Myocyte (in vitro differentiated cells): Measurements from ENCODE around the gene IKZF2. TPM values are rescaled to one million over a fixed set of nuclear protein-coding genes. Genes with fewer than 3 reads are reported as not detected.
A peak's percentile ranks its signal among the peaks of the same experiment; 100 is the strongest.

ENCODE experiments used
- DNase-seq: peaks from one replicate; pipeline ENCODE4 v3.0.0-alpha.2; 2012; ENCODE audit warnings: low read depth
- total RNA-seq: library from RNA; depleted of rRNA; stranded (reverse); fragments of >200 nt; gene quantifications from 2 replicates; pipeline ENCODE4 v1.2.3, GENCODE V29; 2014

Gene IKZF2
- total RNA-seq, 1 donor from 2014 or later, result 4.5 TPM

GRCh38 chr2:213156717-213157116 lies 5.3 kb upstream of the IKZF2 start:
- no peak for DNase-seq

GRCh38 chr2:213152888-213153287 lies 1.5 kb upstream of the IKZF2 start:
- no peak for DNase-seq

GRCh38 chr2:213152065-213152794 lies 818 bp upstream of the IKZF2 start:
- peak; percentile 80 for DNase-seq

- peak; percentile 18 for DNase-seq
Observed at GRCh38 chr2:213150315-213151097, 906 bp downstream of the IKZF2 start.

GRCh38 chr2:213149949-213150314 lies 1.5 kb downstream of the IKZF2 start:
- peak; percentile 5 for DNase-seq

- DNase-seq, result peak; percentile 2
Observed at GRCh38 chr2:213149294-213149875, 2.0 kb downstream of the IKZF2 start.

- DNase-seq, result no peak
Observed at GRCh38 chr2:213148572-213149261, 2.7 kb downstream of the IKZF2 start.

GRCh38 chr2:213147538-213147937 lies 3.9 kb downstream of the IKZF2 start:
- no peak for DNase-seq

- no peak for DNase-seq
Observed at GRCh38 chr2:213145715-213146242, 5.6 kb downstream of the IKZF2 start.

GRCh38 chr2:213137064-213137463 lies 14.3 kb downstream of the IKZF2 start:
- no peak for DNase-seq

- no peak for DNase-seq
Observed at GRCh38 chr2:213129311-213129710, 22.1 kb downstream of the IKZF2 start.

GRCh38 chr2:213125646-213126347 lies 25.6 kb downstream of the IKZF2 start:
- no peak for DNase-seq

GRCh38 chr2:213122725-213123124 lies 28.7 kb downstream of the IKZF2 start:
- no peak for DNase-seq

GRCh38 chr2:213121690-213122089 lies 29.7 kb downstream of the IKZF2 start:
- DNase-seq, result peak; percentile 22

GRCh38 chr2:213119061-213119809 lies 32.2 kb downstream of the IKZF2 start:
- DNase-seq, result peak; percentile 44

GRCh38 chr2:213108308-213108707 lies 43.1 kb downstream of the IKZF2 start:
- no peak for DNase-seq

- DNase-seq, result no peak
Observed at GRCh38 chr2:213107728-213108127, 43.7 kb downstream of the IKZF2 start.

- DNase-seq, result no peak
Observed at GRCh38 chr2:213105212-213105611, 46.2 kb downstream of the IKZF2 start.

- DNase-seq, result no peak
Observed at GRCh38 chr2:213104903-213105202, 46.6 kb downstream of the IKZF2 start.
